HEK293T (cell line): ENCODE results near the gene ANO4.

Experiments used
- CTBP1 ChIP-seq: fragments of 450-650 bp; IDR thresholded peaks from 2 replicates; pipeline ENCODE4 v1.6.1; 2016; ENCODE audit warnings: borderline replicate concordance
- FOXA1 ChIP-seq: fragments of 450-650 bp; IDR thresholded peaks from 2 replicates; pipeline ENCODE4 v1.6.1; 2016; ENCODE audit warnings: mild to moderate bottlenecking
- SP1 ChIP-seq: fragments of 450-650 bp; IDR thresholded peaks from 2 replicates; pipeline ENCODE4 v1.6.1; 2017

- no peak for TF ChIP-seq FOXA1
- no peak for TF ChIP-seq CTBP1
- no peak for TF ChIP-seq SP1
Observed at GRCh38 chr12:100752841-100753240, 41.7 kb upstream of the ANO4 start.
